Effector CD8-positive, alpha-beta T cell (primary cell): ENCODE measurements around the gene RBM42.
A peak's percentile ranks its signal among the peaks of the same experiment; 100 is the strongest.
"Not testable (repeated sequence)": the region's sequence is repeated elsewhere in the genome, so short reads cannot be mapped to it uniquely, and the experiment has no call there.

Experiments
- DNase-seq: peaks from one replicate; lab custom pipeline; 2025; lab: John Stamatoyannopoulos, UW
- total RNA-seq, 4 experiments: gene quantifications; one replicate each; lab custom pipeline; 2026; lab: John Stamatoyannopoulos, UW

RBM42 gene
- 49.8 to 77.2 (median 54.1) reads per million in 4 experiments for total RNA-seq

DNA sequence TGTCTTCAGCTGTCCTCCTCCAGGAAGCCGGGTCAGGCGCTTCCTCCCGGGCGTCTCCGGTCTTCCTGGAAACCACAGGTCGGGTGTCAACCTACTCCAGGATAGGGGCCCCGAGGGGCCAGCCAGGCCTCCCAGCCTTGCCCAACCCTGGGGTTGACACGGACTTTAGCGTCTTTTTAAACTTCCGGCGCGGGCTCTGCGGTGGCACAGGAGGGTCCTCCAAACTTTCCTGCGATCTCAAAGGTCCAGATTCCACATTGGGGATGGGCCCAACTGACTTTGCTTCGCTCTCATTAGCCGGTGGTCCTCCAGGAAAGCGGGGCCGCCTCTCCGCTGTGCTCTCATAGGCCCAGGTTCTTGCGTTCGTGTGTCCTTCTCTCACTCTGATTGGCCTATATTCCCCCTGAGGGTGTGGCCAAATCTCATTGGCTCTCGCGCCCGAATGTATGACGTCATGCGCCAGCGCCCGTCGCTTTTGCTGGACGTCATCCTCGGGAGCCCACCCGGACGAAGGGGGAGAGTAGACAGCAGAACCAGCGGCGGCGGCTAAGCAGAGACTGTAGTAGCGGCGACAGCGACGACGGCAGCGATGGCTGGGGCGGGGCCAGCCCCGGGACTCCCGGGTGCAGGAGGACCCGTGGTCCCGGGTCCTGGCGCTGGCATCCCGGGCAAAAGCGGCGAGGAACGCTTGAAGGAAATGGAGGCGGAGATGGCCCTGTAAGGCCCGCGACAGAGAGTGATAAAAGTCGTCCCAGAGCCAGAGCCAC, at the start of gene RBM42:
Gene RBM42, plus strand, starts transcription at position 472 of the 767 bp plus-strand sequence. Its CDS starts 118 bp downstream, at position 590.
- peak; percentile 98 for DNase-seq

DNA sequence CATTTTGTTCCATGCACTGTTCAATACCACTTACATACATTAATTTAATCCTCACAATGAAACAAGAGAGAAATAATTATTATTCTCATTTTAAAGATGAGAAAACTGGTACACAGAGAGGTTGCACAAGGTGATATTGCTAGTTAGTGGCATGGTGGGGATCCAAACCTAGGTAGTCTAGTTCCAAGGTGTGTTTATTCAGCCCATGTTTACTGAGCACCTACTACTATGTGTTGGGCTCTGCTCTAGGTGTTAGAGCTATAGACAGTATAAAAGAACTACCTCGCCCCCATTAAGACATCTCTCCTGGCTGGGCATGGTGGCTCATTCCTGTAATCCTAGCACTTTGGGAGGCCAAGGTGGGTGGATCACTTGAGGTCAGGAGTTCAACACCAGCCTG, 46.1 kb upstream of the RBM42 start:
- no peak for DNase-seq

DNA sequence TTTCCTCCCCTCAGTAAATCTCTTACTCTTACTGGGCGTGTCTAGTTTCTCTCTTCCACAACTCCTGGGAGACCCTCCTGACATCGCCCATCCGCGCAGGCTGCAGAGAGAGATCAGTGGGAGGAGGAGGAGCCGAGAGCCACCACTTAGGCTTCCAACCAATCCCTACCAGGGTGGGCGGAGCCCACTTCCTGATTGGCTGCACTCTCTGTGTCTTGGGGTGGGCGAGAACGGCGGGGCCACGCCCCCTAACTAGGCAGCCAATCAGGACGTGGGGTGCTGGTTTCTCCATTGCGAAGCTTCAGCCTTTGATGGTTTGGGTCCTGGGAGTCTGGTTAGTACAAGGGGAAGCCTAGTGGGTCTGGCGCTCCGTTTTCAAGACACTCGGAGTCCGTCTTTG, 43.0 kb upstream of the RBM42 start, which contains the start of gene PMIS2:
Gene PMIS2, plus strand, starts transcription at position 326 of the 400 bp plus-strand sequence. CDS start 87 bp downstream, outside the sequence.
- peak; percentile 9 for DNase-seq

DNA sequence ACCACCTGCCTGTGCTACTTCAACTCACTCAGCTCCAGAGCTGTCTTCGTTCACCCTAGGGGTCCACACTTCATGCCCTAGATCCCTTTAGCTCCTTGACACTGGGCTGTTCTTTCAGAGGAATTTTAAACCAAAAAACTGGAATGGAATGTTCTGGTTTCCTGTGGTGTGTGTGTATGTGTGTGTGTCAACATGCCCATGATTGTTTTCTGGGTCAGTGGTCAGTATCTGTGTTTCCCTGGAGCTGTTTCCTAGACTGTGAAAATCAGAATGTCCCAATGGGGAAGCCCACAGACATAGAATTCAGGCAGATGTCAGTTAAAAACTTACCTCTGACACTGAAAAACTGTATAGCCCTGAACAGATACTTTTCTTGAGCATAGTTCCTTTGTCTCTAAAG, 41.5 kb upstream of the RBM42 start:
- no peak for DNase-seq

DNA sequence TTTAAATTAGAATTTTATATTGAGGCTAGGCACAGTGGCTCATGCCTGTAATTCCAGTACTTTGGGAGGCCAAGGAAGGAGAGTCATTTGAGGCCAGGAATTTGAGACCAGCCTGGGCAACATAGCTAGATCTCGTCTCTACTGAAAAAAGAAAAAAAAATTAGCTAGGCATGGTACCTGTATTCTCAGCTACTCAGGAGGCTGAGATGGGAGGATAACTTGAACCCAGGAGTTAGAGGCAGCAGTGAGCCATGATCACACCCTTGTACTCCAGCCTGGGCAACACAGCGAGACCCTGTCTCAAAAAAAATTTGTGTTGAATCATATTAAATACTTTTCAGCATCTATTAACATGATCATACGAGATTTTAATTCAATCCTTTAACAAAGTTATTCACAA, 38.0 kb upstream of the RBM42 start:
- DNase-seq = no peak

- DNase-seq = no peak
Measured at GRCh38 chr19:35592226-35592625, 36.6 kb upstream of the RBM42 start.

- DNase-seq = not testable (repeated sequence)
Measured at GRCh38 chr19:35595026-35595425, 33.8 kb upstream of the RBM42 start.

- no peak for DNase-seq
Measured at GRCh38 chr19:35595928-35596327, 32.9 kb upstream of the RBM42 start.

DNA sequence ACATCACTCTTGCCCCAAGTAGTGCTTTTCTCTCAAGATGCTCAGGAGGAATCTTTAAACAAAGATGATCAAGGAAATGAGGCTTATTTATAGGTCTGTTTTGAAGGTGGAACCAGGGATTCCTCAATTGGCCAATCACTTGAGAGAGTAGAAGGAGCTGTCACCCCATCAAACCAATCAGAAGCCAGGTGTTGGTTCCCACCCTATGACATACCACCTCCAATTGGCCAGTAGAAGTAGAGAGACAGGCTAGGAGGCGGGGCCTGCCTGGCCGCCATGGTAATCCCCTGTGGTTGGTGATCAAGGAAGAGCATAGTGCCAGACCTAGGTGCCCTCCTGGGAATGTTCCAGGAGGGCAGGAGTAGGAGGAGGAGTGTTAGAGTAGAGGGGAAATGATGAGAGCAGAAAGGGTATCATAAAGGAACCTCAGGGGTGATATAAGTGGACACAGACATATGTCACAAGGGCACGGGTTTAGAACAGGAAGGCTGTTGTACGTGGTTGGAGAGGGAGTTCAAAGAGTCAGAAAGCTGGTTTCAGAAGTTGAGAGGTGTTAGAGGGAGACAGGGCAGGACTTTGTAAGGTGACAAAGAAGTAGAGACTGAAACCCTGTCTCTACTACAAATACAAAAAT, 32.4 kb upstream of the RBM42 start:
- no peak for DNase-seq

GRCh38 chr19:35601971-35602370, 26.9 kb upstream of the RBM42 start:
- DNase-seq = no peak

DNA sequence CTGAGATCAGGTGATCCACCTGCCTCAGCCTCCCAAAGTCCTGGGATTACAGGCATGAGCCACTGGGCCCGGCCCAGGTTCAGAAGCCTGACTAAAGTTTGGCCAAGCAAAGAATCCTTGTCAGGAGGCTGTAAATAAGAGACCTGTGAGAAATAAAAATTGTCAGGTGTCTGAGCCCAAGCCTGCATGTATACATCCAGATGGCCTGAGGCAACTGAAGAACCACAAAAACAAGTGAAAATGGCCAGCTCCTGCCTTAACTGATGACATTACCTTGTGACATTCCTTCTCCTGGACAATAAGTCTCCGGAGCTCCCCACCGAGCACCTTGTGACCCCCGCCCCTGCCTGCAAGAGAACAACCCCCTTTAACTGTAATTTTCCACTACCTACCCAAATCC, 24.4 kb upstream of the RBM42 start:
- not testable (repeated sequence) for DNase-seq

GRCh38 chr19:35607170-35607569, 21.7 kb upstream of the RBM42 start:
- DNase-seq = not testable (repeated sequence)

GRCh38 chr19:35607661-35608060, 21.2 kb upstream of the RBM42 start:
- DNase-seq = no peak

GRCh38 chr19:35608251-35608650, 20.6 kb upstream of the RBM42 start:
- DNase-seq = no peak

- DNase-seq = no peak
Measured at GRCh38 chr19:35609851-35610353, 18.9 kb upstream of the RBM42 start.

DNA sequence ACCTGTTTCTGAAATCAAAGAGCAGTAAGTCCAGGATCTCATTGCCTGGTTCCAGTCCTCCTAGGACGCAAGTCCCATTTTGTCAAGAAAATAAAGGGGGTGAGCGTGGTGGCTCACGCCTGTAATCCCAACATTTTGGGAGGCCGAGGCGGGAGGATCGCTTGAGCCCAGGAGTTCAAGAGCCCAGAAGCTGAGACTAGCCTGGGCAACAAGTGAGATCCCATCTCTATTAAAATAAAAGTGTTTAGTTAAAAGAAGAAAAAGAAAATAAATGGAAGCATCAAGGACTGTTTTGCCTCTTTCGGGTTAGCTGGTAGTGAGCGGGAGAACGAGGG, 16.6 kb upstream of the RBM42 start:
- no peak for DNase-seq

- DNase-seq = peak; percentile 93
Measured at GRCh38 chr19:35612559-35613321, 16.1 kb upstream of the RBM42 start, which contains the start of gene HAUS5. Gene HAUS5 (plus strand): TSS chr19:35612735. CDS start chr19:35612795, 60 bp downstream.

- DNase-seq = no peak
Measured at GRCh38 chr19:35613574-35613973, 15.3 kb upstream of the RBM42 start.

DNA sequence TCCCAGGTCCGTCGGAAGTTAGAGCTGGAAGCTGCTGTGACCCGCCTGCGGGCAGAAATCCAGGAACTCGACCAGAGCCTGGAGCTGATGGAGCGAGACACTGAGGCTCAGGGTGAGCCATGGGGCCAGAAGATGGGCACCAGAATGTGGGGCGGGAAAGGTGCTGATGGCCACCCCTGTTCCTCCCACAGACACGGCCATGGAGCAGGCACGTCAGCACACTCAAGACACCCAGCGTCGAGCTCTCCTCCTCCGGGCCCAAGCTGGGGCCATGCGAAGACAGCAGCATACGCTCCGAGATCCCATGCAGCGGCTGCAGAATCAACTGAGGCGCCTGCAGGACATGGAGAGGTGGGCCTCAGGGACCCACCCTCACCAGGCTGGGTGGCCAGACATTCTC, 13.8 kb upstream of the RBM42 start:
- no peak for DNase-seq

- no peak for DNase-seq
Measured at GRCh38 chr19:35618857-35619256, 10.0 kb upstream of the RBM42 start.

- no peak for DNase-seq
Measured at GRCh38 chr19:35619290-35619923, 9.4 kb upstream of the RBM42 start.

DNA sequence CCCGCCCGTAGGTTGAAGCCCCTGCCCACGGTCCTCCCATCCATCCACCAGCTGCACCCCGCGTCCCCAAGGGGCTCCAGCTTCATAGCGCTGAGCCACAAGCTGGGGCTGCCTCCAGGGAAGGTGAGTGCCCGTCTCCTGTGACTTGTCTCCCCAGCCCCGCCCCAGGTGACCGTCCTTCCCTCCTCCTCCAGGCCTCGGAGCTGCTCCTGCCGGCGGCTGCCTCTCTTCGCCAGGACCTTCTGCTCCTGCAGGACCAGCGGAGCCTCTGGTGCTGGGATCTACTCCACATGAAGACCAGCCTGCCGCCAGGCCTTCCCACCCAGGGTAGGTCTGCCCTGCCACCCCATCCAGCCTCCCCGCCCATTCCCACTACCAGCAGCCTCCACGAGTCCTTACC, 8.8 kb upstream of the RBM42 start:
- DNase-seq = no peak
